Measurements from ENCODE around the gene HOXB2.
"Not testable (repeated sequence)": the region's sequence is repeated elsewhere in the genome, so short reads cannot be mapped to it uniquely, and the experiment has no call there.

Gene HOXB2

GRCh38 chr17:48513097-48513496 is 31.8 kb downstream of the HOXB2 start:
- DNase-seq, result no peak

GRCh38 chr17:48510761-48511604 is 33.9 kb downstream of the HOXB2 start:
- DNase-seq, result no peak

GRCh38 chr17:48510381-48510760 is 34.5 kb downstream of the HOXB2 start:
- DNase-seq, result no peak

- not testable (repeated sequence) for DNase-seq
Observed at GRCh38 chr17:48509708-48510107, 35.2 kb downstream of the HOXB2 start.

- no peak for DNase-seq
Observed at GRCh38 chr17:48506246-48506645, 38.7 kb downstream of the HOXB2 start.

- DNase-seq, result peak; percentile 25
Observed at GRCh38 chr17:48505788-48506187, 39.1 kb downstream of the HOXB2 start.

GRCh38 chr17:48504953-48505352 is 40.0 kb downstream of the HOXB2 start:
- no peak for DNase-seq

- DNase-seq, result no peak
Observed at GRCh38 chr17:48503747-48504146, 41.2 kb downstream of the HOXB2 start.

GRCh38 chr17:48502901-48503300 is 42.0 kb downstream of the HOXB2 start:
- no peak for DNase-seq

GRCh38 chr17:48502312-48502711 is 42.6 kb downstream of the HOXB2 start:
- no peak for DNase-seq

GRCh38 chr17:48500435-48501426 is 44.2 kb downstream of the HOXB2 start:
- DNase-seq, result no peak

- no peak for DNase-seq
Observed at GRCh38 chr17:48499735-48500434, 45.0 kb downstream of the HOXB2 start.

GRCh38 chr17:48499248-48499647 is 45.7 kb downstream of the HOXB2 start:
- no peak for DNase-seq

GRCh38 chr17:48498164-48498850 is 46.6 kb downstream of the HOXB2 start:
- DNase-seq, result no peak

- no peak for DNase-seq
Observed at GRCh38 chr17:48497103-48497502, 47.8 kb downstream of the HOXB2 start.

GRCh38 chr17:48494335-48494734 is 50.6 kb downstream of the HOXB2 start:
- no peak for DNase-seq

Measured in T1000 (cell line).